HPDE6-E6E7 (cell line): Measurements from ENCODE around the gene KRTAP13-4.

Experiments used
- DNase-seq: peaks from one replicate; pipeline ENCODE4 v3.0.0; 2011; ENCODE audit warnings: missing footprints; ENCODE audit errors: extremely low spot score

The KRTAP13-4 gene, protein sequence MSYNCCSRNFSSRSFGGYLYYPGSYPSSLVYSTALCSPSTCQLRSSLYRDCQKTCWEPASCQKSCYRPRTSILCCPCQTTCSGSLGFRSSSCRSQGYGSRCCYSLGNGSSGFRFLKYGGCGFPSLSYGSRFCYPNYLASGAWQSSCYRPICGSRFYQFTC

DNA sequence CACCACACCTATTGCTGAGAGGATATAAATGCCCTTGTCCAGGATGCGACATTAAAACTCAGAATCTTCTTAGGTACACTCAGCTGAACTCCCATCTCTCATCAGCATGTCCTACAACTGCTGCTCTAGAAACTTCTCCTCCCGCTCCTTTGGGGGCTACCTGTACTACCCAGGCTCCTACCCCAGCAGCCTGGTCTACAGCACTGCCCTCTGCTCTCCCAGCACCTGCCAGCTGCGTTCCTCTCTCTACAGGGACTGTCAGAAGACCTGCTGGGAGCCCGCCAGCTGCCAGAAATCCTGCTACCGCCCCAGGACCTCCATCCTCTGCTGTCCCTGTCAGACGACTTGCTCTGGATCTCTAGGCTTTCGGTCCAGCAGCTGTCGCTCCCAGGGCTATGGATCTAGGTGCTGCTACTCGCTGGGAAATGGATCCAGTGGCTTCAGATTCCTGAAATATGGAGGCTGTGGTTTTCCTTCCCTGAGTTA, at the start of gene KRTAP13-4:
Gene KRTAP13-4 (plus strand): TSS at position 51 of the 486 bp plus-strand sequence. CDS start 56 bp downstream, at position 107.
- no peak for DNase-seq

GRCh38 chr21:30382201-30382600, 47.8 kb upstream of the KRTAP13-4 start:
- no peak for DNase-seq

- DNase-seq = no peak
Observed at GRCh38 chr21:30391492-30392025, 38.5 kb upstream of the KRTAP13-4 start.

GRCh38 chr21:30395731-30396130, 34.3 kb upstream of the KRTAP13-4 start, which contains the start of gene KRTAP13-1:
TSS of gene KRTAP13-1 (plus strand) at chr21:30396031. CDS start at chr21:30396087, 56 bp downstream.
- no peak for DNase-seq

DNA sequence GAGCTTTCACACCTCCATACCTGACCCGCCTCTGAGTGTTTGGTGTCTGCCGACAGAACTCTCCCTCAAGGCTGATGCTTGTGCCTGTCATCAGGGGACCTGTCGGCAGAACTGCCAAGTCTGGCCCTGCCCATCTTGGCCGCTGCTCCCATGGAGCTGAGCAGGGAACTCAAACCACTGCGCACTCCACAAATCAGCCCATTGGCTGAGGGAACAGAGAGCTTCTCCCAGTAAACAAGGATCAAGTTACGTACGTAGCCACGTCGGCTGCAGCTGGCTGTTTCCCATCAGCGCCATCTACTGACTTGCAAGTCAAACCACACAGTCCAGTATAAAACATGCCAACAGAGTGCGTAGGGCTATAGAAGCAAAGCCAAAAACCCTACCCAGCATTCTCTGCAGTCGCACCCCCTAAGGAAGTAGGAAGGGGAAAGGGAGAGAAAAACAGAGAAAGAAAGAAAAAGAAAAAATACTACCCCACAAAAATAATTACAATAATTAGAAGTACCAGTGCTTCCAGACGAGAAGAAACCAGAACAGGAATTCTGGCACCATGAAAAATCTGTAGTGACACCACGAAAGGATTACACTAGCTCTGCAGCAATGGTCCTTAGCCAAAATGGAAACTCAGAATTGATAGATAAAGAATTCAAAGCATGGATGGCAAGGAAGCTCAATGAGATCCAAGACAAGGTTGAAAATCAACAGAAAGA, 21.1 kb upstream of the KRTAP13-4 start:
- peak; percentile 13 for DNase-seq

DNA sequence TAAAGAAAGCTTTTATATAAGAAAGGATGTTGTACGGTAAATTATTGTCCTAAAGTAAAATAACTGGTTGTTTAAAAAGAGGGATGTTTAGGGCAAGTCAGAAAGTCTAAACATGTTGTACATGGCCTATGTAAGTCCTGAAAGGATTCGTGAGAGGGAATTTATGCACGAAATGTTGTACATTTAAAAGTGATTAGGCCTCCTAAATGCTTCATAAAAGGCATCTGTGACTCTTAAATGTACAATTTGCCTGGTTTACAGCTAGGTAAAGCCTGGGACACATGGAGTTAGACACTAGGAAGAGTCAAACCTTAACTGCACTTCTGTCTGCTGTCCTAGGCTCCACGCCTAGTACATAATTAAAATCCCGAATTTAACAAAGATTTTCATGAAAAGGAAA, 14.0 kb upstream of the KRTAP13-4 start:
- no peak for DNase-seq

DNA sequence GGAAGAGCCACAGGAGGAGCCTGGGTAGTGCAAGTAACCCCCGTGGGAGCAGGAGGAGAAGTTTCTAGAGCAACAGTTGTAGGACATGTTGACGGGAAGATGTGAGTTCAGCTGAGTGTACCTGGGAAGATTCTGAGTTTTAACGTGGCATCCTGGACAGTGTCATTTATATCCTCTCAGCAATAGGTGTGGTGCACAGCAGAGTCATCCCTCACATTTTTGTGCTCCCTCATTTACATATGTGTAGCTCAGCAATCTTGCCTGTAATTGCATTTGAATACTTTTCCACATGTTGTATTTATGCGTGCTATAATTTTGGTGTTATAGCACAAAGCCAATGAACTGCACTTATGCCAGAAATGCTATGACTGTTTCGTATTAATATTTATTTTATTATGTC, 4.2 kb upstream of the KRTAP13-4 start, which contains the start of gene KRTAP13-3:
Gene KRTAP13-3 (minus strand): TSS at position 101 of the 400 bp plus-strand sequence. CDS start 14 bp downstream, at position 87.
- no peak for DNase-seq

GRCh38 chr21:30426731-30427130, 3.3 kb upstream of the KRTAP13-4 start:
- no peak for DNase-seq

DNA sequence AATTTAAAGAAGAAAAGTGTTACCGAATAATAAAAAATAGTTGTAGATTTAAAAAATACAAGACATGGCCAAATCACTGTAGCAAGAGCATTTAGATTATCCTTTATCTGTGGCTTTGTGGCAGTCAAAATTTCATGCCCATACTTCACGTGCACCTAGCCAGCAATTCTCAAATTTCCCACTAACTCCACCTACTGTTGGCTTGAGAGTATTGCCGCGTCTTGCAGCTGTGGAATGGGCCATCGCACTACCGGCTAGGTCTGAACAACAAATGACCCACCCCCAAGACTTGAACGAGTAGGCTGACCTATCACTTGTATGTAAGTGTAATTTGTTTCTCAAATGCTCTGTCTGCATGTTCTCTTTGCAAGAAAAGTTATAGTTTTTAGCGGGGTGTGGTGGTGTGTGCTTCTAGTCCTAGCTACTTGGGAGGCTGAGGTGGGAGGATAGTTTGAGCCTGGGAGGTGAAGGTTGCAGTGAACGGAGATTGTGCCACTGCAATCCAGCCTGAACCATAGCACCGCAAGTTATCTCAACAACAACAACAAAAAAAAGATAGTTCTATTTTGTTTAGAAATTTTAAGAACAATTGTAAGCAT, 4.1 kb downstream of the KRTAP13-4 start:
- DNase-seq = peak; percentile 19

GRCh38 chr21:30437010-30437565, 7.1 kb downstream of the KRTAP13-4 start:
- no peak for DNase-seq

DNA sequence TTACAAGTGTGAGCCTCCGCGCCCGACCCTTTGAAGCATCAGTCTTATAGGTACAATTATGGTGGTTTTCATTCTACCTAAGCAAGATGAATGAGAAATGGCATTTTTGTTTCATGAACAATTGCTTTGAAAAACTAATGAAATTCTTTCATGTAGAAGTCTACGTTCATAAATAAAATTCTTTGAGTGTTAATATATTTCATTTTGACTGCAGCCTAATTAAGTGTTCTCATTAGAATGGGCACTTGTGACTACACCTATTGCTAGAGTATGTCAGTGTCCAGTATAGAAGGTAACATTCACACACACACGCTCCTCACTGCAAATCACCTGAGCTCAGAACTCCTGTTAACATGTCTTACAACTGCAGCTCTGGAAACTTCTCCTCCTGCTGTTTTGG, 10.0 kb downstream of the KRTAP13-4 start, which contains the start of gene KRTAP15-1:
Gene KRTAP15-1 (plus strand): TSS at position 301 of the 400 bp plus-strand sequence. CDS start 53 bp downstream, at position 354.
- DNase-seq = no peak

DNA sequence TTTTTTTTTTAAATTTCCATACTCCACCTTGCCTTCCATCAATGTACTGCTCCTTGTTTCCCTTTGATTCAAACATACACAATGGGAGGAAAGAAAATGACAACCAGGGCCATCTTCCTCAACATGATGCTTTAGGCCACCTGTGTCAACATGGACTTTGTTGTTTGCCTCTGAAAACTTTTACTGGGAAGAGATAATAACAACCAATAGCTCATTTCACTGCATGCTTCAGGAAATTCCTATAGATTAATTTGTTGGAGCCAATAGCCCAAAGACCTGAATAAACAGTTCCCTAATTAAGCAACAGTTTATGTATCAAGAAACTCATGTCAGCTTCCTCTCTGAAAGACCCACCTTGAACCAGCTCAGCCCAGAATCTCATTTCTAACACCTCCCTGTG, 13.2 kb downstream of the KRTAP13-4 start:
- DNase-seq = no peak

GRCh38 chr21:30444204-30444603, 14.2 kb downstream of the KRTAP13-4 start:
- DNase-seq = no peak

DNA sequence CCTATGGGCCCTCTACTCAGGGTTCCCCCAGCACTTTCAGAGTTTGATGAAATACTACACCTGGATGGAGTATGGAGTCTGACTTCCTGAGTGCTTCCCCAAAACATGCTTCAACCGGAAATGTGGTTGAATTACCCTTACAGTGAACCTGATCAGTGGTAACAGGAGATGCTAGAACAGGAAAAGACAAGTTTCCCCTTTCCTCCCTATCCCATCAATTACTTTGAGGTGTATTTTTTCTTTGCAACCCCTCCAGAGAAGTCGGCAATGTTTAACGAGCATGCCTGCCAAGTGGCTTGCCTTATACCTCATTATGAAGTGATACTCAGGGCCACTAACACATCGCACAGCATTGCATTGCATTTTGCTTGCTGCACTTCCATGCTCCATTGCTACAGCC, 17.0 kb downstream of the KRTAP13-4 start:
- no peak for DNase-seq

DNA sequence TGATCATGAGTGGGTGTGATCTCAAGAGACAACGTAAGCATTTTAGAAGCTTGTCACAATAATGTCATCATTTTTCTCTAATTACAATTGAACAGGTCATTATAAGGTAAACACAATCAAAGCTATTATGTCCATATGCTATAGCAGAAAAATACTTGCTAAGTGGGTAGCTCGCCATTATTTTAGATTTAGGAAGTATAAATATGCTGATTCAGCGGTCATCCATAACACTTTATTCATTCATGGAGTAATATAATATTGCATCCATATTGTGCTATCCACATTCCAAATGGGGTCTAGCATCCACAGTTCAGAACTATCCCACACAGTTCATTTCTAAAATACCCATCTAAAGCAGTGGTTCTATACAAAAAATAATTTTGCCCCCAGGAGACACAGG, 18.5 kb downstream of the KRTAP13-4 start:
- DNase-seq = no peak

GRCh38 chr21:30463713-30464112, 33.7 kb downstream of the KRTAP13-4 start:
- DNase-seq = no peak

DNA sequence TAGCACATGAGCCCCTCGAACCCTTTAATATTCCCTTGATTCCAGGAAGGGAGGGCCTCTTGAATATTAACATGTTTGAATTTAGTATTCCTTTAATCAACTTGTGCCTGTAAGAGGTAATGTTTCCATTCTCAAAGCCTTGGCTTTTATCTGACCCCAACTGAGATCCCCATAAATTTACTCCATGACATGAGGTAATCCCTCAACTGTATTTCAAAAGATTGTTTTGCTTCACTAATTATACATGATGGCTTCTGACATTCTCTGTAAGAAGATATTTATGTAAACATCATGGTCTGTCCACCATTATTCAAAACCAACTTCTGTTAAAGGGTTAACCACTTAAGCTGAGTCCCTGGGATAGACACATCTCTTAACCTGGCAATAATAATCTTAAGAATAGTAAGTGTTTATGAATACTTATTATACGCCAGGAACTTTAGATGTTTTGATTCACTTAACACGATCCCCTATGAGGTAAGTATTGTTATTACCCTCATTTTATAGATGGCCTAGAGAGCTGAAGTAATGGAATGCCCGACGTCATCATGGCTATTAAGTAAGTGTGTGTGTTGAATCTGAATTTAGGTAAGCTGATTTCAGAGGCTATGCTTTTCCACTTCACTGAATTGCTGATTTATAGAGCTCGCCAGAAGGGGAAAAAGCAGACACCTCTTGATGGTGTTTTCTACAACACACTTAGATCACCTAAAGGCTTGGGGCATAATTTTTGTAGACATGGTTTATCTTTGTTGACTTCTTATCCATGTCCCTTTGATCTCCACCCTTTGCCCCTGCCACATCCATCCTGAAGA, 39.1 kb downstream of the KRTAP13-4 start:
- no peak for DNase-seq

GRCh38 chr21:30478004-30478403, 48.0 kb downstream of the KRTAP13-4 start:
- no peak for DNase-seq

DNA sequence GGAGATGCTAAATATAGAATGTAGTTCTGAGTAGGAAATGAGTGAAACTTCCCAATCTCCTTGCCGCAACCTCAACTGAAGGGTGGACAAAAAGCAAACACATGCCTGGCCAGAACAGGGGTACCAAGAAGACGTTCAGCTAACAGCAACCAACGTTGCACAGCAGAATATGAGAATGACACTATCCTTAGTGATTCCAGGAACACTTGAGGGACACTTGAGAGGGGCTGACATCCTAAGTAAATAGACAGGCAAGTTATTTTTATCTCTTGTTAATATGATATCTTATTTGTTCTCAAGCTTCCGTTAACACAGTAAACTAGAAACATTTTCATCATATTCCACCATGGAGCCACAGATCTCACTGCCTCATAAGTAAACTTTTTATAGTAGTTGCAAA, 49.2 kb downstream of the KRTAP13-4 start:
- no peak for DNase-seq

DNA sequence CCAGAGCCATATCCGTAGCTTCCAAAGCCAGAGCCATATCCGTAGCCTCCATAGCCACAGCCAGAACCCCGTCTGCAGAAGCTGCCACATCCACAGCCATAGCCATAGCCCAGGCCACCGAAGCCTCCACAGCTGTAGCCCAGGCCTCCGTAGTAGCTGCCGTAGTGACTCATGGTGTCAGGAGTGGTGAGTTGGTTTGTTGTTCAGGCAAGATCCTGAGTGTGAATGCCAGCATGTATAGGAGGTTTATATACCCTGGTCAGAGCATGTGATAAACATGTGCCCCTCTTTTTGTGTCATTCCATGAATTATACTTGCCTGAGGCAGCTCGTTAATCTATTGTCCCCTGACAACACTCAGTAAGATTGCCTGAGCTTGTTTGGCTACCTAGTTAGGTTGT, 50.1 kb downstream of the KRTAP13-4 start, which contains the start of gene KRTAP19-1:
Gene KRTAP19-1 (minus strand): TSS at position 223 of the 400 bp plus-strand sequence. CDS start 50 bp downstream, at position 173.
- DNase-seq = no peak
